Gastroesophageal sphincter (tissue), 3 donors: ENCODE data around the gene SYTL2.

Experiments used
- CTCF ChIP-seq, 4 experiments: fragments of 200-600 bp in 2 of 4; fragments of 450-650 bp in 2 of 4; sonication (generic) in 1 of 4; IDR thresholded peaks; one replicate each; pipeline ENCODE4 v1.5.1; 2017 to 2019; ENCODE audit warnings: antibody characterized with exemption in 4 of 4, mild to moderate bottlenecking in 2 of 4, moderate library complexity in 2 of 4
- EP300 ChIP-seq: sonication (generic); formaldehyde crosslinking; IDR thresholded peaks from one replicate; pipeline ENCODE4 v1.6.1; 2017; ENCODE audit warnings: antibody characterized with exemption, mild to moderate bottlenecking
- POLR2A ChIP-seq, 2 donors: fragments of 450-650 bp; IDR thresholded peaks; one replicate each; pipeline ENCODE4 v1.6.1; 2017; ENCODE audit warnings: antibody characterized with exemption in 2 of 2, mild to moderate bottlenecking in 2 of 2, moderate library complexity in 1 of 2
- POLR2AphosphoS5 ChIP-seq: sonication (generic); formaldehyde crosslinking; IDR thresholded peaks from one replicate; pipeline ENCODE4 v1.6.1; 2017; ENCODE audit warnings: antibody characterized with exemption

- no peak for TF ChIP-seq CTCF (IDR thresholded peaks at IDR 0.05)
- TF ChIP-seq POLR2A (IDR thresholded peaks at IDR 0.05) = no peak
- no peak for TF ChIP-seq POLR2AphosphoS5
- no peak for TF ChIP-seq EP300
Measured at GRCh38 chr11:85822814-85823213, 11.9 kb upstream of the SYTL2 start.
